ENCODE data around the gene PLXNA4.
A peak's percentile ranks its signal among the peaks of the same experiment; 100 is the strongest.

The PLXNA4 gene

DNA sequence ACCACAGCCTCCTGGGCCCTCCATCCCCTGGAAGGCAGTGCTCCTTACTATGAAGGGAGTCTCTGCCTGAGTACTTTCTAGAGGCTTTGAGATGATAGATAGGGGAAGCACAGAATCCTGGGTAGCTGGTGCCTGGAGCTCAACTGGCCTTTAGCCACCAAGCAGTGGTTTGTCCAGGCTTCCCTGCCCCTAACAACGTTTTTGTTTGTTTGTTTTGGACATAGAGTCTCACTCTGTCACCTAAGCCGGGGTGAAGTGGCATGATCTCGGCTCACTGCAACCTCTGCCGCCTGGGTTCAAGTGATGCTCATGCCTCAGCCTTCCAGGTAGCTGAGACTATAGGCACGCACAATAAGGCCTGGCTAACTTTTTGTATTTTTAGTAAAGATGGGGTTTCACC is 289.4 kb downstream of the PLXNA4 start:
- no peak for TF ChIP-seq GATA3 (IDR thresholded peaks at IDR 0.05; ENCODE audit: low read depth, low read length)
- TF ChIP-seq GATA2 (IDR thresholded peaks at IDR 0.05; ENCODE audit: low read depth, low read length) = no peak

DNA sequence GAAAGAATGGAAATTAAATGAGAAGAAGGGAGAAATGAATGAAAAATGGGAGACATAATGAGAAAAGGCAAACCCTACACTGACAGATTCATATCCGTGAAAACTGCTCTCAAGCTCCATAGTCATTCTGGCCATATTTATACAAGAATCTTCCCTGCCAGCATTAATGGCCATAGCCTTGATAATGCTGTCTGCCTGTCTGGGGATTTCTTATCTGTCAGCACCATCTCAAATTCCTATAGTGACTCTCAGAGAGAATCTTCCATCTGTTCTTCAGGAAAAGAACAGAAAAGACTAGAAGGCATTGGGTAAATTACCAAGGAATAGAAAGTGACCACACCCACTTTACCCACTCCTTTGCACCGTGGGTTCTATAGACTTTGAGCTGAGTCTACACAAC is 295.9 kb downstream of the PLXNA4 start:
- TF ChIP-seq GATA2 (IDR thresholded peaks at IDR 0.05; ENCODE audit: low read depth, low read length) (peak; percentile 68), GATA3 (IDR thresholded peaks at IDR 0.05; ENCODE audit: low read depth, low read length) (no peak)

DNA sequence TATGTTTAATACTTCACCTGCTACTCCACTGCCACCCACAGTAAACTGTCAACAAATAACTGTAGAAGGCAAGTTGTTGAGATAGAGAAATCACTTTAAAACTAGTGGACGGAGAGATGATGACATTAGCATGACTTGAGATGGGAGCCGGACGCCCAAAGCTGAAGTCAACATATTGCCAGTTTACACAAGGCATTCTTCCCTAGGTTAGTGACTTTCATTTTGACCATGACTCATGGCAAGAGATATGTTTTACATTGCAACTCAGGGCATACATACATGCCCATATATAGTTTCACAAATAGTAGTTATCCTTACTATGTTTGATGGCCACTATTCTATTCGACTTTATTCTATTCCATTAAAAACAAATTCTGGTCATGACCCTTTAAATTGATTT is 296.6 kb downstream of the PLXNA4 start:
- TF ChIP-seq GATA2 (IDR thresholded peaks at IDR 0.05; ENCODE audit: low read depth, low read length) (no peak), GATA3 (IDR thresholded peaks at IDR 0.05; ENCODE audit: low read depth, low read length) (no peak)

DNA sequence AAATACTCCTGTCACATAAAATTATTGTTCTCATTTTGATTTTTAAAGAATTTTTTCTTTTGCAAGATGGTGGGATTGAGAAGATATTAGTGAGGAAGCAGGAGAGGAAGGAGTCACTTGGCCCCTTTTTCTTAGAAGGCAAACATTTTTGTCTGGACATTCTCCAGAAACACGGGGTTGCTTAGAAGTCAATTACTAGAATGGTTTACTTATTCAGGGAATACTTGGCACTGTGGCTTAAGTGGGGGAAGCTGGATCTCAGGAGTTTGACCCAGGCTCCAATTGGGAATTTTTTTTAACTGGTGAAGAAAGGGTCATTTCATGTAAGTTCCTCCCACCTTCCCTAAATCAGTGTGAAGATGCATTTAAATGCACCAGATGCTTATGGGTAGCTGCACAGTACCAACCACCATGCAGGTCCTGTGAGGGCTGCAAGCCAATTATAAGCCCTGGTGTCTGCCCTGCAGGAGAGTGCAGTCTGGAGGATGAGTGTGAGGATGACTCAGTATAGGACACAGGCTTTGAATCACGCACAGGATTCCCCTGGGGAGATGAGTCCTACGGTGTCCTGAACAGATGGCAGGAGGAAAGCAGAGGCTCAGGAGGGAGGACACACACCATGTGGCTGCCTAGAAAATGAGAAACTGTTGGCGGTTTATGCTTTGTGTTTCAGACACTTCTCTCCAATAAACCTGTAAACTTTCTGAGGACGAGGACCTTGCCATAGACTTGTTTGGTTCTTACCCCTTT is 299.1 kb downstream of the PLXNA4 start:
- TF ChIP-seq GATA3 (IDR thresholded peaks at IDR 0.05; ENCODE audit: low read depth, low read length) = no peak
- TF ChIP-seq GATA2 (IDR thresholded peaks at IDR 0.05; ENCODE audit: low read depth, low read length) = no peak

DNA sequence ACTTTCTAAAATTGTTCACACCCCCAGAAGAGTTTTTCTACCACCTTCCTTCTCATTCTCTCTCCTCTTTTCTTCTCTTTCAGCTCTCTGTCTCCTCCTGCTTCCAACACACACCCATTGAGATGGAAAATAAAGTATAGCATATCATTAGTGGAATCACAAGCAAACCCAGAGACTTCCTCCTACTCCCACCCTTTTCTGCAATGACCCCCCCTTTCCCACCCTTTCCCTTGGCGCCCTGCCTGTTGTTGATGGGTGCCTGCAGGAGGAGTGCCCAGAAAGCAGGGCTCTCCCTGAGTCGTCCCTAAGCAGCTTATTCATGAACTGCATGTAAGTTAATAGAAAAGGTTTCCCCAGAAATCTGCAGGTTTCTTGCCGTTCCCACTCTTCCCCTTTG is 300.0 kb downstream of the PLXNA4 start:
- TF ChIP-seq GATA3 (IDR thresholded peaks at IDR 0.05; ENCODE audit: low read depth, low read length) (no peak), GATA2 (IDR thresholded peaks at IDR 0.05; ENCODE audit: low read depth, low read length) (no peak)

DNA sequence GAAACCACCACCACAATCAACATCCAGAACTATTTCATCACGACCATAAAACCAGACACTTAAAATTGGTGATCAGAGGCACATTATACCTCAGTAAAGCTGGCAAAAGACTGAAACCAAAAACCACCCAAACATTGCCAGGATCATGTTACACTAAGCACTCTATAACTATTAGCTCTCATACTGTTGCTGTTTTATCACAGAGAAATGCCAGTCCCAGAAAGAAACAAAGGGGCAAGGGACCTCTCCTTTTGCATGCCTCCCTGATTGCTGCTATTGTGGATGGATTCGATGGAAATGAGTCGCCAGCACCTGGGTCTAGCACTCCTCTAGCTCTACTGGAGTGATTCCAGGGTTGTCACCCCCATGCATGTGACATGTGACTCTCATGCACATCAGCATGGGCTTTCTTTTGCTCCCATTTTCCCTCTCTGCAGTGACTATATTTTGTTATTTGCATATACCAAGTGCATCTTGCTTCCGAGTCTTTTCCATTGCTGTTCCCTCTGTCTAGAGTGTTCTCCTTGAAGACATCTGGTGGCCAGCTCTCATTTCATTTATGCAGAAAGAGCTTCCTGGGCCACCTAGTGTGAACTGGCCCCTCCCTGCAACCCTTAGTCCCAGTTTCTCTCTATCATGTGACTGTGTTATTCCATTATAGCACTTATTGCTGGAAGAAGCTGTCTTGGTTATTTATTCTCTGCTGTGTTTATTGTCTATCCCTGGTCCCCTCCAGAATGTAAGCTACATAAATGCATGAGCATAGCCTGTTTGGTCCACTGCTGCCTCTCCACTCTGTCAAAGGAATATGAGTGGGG is 300.6 kb downstream of the PLXNA4 start:
- TF ChIP-seq GATA3 (IDR thresholded peaks at IDR 0.05; ENCODE audit: low read depth, low read length) = no peak
- no peak for TF ChIP-seq GATA2 (IDR thresholded peaks at IDR 0.05; ENCODE audit: low read depth, low read length)

DNA sequence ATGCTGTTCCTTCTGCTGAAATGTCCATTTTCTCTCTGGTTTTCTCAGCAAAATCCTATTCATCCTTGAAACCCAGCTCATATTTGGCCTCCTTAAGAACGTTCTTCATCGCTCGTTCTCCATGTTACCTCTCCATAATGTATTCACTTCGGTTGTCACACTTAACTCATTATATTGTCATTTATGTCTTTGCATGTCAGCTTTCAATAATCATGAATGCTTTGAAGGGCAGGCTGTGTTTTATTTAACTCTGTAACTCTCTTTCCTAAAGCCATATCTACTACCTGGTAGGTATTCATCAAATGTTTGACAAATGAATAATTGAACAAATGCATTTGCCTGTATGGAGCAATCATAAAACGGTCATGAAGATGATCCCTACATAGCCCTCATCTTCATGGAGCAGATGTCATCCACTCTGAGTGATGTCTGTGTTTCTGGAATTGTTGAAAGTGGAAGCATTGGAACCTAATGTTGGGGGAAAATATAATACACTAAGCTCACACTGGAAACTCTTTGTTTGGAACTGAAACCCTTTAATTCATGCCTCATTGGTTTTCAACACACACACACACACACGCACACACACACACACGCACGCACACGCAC is 303.4 kb downstream of the PLXNA4 start:
- TF ChIP-seq GATA3 (IDR thresholded peaks at IDR 0.05; ENCODE audit: low read depth, low read length) = no peak

DNA sequence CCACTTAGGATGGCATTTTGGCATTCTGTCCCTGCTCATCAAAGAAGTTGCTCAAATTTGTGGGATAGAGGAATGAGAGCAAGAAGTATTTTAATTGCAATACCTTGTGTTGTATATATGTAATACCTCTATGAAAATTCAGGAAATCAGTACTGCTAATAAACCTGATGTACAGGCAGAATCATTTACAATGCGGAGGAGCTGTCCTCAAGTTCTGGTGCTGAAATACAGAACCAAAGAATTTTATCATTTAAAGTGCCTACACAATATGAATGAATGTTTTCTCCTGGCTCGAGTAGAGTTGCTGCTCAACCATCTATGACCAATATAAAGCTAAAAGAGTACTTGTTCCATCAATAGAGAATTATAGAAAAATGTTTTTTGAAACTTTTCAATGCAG is 305.8 kb downstream of the PLXNA4 start:
- TF ChIP-seq GATA3 (IDR thresholded peaks at IDR 0.05; ENCODE audit: low read depth, low read length) (no peak), GATA2 (IDR thresholded peaks at IDR 0.05; ENCODE audit: low read depth, low read length) (no peak)

DNA sequence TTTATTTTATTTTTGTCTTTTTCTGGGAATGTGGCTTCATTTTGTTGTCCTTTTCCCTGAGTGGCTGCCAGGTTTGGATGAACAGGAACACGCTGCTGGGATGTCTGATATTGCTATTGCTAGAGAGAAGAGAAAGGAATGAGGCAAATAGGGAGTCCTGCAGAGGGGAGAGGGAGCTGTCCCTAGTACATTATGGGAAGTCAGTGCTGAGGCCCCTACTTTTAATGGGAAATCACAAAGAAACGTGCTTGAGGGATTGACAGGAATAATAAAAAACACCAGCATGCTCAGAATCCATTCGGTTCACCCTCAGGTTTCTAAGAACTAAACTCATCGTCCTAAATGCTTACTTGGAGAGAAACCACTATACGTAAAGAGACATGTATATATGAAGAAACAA is 306.6 kb downstream of the PLXNA4 start:
- TF ChIP-seq GATA2 (IDR thresholded peaks at IDR 0.05; ENCODE audit: low read depth, low read length) = no peak
- TF ChIP-seq GATA3 (IDR thresholded peaks at IDR 0.05; ENCODE audit: low read depth, low read length) = no peak

DNA sequence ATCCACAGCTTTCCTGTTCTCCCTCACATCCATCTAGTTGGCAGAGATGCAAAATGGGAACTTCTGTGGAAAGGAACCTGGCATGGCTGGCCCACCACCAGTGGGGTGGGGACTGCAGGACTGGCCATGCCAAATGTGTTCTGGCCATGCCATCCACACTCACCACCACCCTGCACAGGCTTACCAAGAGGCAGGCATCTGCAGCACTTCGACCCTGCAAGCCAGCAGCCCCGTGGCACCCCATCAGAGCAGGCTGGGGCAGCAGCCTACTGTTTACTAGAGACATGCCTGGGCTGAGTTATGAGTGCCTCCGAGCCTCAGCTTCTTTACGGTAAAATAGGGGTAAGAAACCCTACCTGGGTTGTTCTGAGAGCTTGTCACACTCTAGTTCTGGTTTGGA is 313.1 kb downstream of the PLXNA4 start:
- TF ChIP-seq GATA2 (IDR thresholded peaks at IDR 0.05; ENCODE audit: low read depth, low read length) (no peak), GATA3 (IDR thresholded peaks at IDR 0.05; ENCODE audit: low read depth, low read length) (no peak)

DNA sequence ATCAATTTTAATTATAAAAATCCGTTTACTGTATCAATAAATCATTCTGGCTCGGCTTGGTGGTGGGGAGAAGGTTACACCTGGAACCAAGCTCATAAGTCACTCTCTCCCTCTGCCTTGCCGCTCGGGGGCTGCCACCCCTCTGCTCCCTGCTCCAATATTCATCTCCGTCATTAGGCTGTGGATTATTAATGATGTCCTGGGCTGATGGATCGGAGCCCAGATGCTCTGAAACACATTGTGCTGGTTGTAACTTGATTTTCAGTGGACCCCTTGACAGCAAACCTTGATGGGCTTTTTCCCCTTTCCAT is 314.2 kb downstream of the PLXNA4 start:
- no peak for TF ChIP-seq GATA2 (IDR thresholded peaks at IDR 0.05; ENCODE audit: low read depth, low read length)

DNA sequence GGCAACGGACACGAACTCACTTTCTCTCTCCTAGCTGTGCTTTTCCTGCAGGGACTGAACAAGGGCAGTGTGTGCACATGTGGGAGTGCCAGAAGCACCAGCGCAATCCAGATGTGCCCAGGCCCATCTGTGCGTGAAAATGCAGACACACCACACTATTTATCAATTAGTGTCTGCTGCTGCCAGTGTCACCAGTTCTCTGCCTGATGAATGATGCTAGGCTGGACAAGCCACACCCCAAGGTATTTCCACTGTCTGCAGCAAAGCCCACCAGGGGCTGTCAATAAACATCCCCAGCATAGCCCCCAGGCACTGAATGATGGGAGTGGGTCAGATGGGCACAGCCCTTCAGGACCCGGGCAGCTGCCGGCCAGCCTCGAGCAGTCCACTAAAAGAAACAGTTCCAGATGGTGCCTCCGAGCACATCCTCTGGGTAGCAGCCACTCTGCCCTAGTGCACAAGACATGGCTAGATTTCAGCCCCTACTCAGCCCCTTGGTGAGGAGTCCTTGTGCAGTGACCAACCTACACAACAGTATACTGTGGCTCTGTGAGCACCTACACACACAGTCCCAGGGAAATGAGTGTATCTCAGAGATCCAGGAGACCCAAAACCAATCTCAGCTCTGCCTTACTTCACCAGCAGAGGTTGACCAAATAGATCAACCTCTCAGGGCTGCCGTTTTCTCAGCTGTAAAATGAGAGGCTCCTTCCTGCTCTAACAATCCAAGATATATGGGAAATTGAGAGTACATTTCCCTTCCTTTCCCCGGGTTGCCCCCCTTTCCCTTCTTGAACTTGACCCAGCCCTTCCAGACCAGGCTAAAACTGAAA is 314.7 kb downstream of the PLXNA4 start:
- TF ChIP-seq GATA3 (IDR thresholded peaks at IDR 0.05; ENCODE audit: low read depth, low read length) = no peak
- TF ChIP-seq GATA2 (IDR thresholded peaks at IDR 0.05; ENCODE audit: low read depth, low read length) = no peak

DNA sequence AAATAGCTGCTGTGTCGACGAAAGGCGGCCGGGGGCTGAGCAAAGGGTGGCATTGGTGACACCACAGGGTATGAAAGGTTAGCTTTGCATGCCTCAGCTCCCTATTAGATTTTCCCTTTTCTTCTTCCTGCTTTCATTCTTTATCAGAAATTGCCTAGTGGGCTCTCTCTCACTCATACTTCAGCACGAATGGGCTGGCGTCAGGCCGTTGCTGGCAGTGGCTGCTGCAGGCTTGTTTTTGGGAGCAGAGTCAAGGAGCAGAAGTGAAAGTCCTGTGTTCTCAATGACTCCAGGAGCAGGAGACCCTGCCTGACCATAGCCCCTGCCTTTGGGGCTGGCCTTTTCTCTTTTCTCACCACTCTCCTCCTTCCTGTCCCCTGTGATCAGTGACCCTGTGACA is 318.0 kb downstream of the PLXNA4 start:
- no peak for TF ChIP-seq GATA2 (IDR thresholded peaks at IDR 0.05; ENCODE audit: low read depth, low read length)
- no peak for TF ChIP-seq GATA3 (IDR thresholded peaks at IDR 0.05; ENCODE audit: low read depth, low read length)

DNA sequence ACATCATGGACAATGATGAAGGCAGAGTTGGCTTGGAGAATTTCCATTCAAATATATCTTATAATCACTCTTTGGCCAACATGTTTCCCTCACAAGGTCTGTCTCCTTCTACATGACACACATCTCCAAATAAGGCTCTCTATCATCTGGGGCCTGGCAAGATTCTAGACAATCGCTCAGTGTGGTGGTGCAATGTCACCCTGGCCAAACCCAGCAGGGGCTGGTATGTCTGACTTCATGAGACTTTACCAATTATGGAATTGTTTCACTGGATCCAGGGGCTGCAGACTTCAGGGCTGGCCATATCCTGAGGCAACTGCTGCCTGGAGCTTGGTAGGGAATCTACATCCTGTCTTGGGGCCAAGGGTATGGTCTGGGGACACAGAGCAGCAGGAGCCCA is 319.0 kb downstream of the PLXNA4 start:
- TF ChIP-seq GATA2 (IDR thresholded peaks at IDR 0.05; ENCODE audit: low read depth, low read length) (no peak), GATA3 (IDR thresholded peaks at IDR 0.05; ENCODE audit: low read depth, low read length) (no peak)

All from SH-SY5Y (cell line).